Adrenal gland (tissue), 12 donors: Measurements from ENCODE around the gene CXCL6. TPM values are rescaled to one million over a fixed set of nuclear protein-coding genes. Genes with fewer than 3 reads are reported as not detected.

Experiments
- DNase-seq, 7 donors: peaks; one replicate each; pipeline ENCODE4 v3.0.0-alpha.2; 2019 to 2020
- H3K27ac ChIP-seq, 5 donors: fragments of 200-600 bp; sonication (generic) in 4 of 5; 1 replicate in 3 of 5; 2 replicates in 2 of 5; pipeline versions ENCODE4 v1.5.1 to v1.8.0; 2016 to 2020; ENCODE audit warnings: mild to moderate bottlenecking in 1 of 5
- H3K27me3 ChIP-seq: fragments of 200-600 bp; 2 replicates; pipeline ENCODE4 v1.8.0; 2021
- H3K36me3 ChIP-seq, 2 donors: fragments of 200-600 bp; replicated peaks in 1 of 2; 1 replicate in 1 of 2; 2 replicates in 1 of 2; pipeline versions ENCODE4 v1.5.1 to v1.8.0; 2018 to 2022
- H3K4me1 ChIP-seq, 2 donors: fragments of 200-600 bp; replicated peaks in 1 of 2; 1 replicate in 1 of 2; 2 replicates in 1 of 2; pipeline versions ENCODE4 v1.5.1 to v1.8.0; 2018 to 2021
- H3K4me3 ChIP-seq, 4 donors: fragments of 200-600 bp; sonication (generic) in 3 of 4; one replicate each; pipeline ENCODE4 v1.5.1; 2016 to 2018
- H3K9me3 ChIP-seq, 3 donors: fragments of 200-600 bp; sonication (generic) in 1 of 3; replicated peaks in 1 of 3; 1 replicate in 2 of 3; 2 replicates in 1 of 3; pipeline versions ENCODE4 v1.5.1 to v1.8.0; 2016 to 2021
- POLR2A ChIP-seq, 2 donors: fragments of 450-650 bp; IDR thresholded peaks; one replicate each; pipeline ENCODE4 v1.6.1; 2017; ENCODE audit warnings: antibody characterized with exemption in 2 of 2, mild to moderate bottlenecking in 2 of 2, moderate library complexity in 1 of 2
- WGBS, 4 donors: extraction: QIAGEN DNeasy Blood & Tissue Kit in 2 of 4; methylation state at CpG; one replicate each; pipeline versions ENCODE4 v1.1.5 to v1.1.7; 2013 to 2017; 5-methylcytosine and 5-hydroxymethylcytosine counted together
- intact Hi-C, 2 donors: fragments of 100-400 bp; cut with DNase I; formaldehyde crosslinking; loops; one replicate each; pipeline versions ENCODE4 v1.14.1 to v1.15.0; 2022 to 2023
- polyA plus RNA-seq, 3 donors: library from polyadenylated mRNA; stranded (reverse); fragments of 200-250 nt in 2 of 3; fragments of 350-450 nt in 1 of 3; fragmentation: Illumina TruSeq in 1 of 3; extraction: RNeasy Lipid Tissue Mini Kit (QIAGEN cat#74804) in 1 of 3; gene quantifications; one replicate each; pipeline ENCODE4 v1.2.3, GENCODE V29; 2013 to 2014
- total RNA-seq, 9 donors: library from RNA; depleted of rRNA in 4 of 9; stranded (reverse); fragments of >200 nt in 4 of 9; fragments of 120-200 nt in 1 of 9; fragmentation: NEBNext Ultra II Directional in 1 of 9; extraction: Animal tissue kit (Norgen Biotek cat#: 25700) in 1 of 9; gene quantifications; one replicate each; pipeline versions ENCODE4 v1.1.0 to v1.2.4, GENCODE V29; 2013 to 2023
- TF ChIP-seq, protein P1 (sequence below), 6 experiments: fragments of 450-650 bp in 4 of 6; fragments of 200-600 bp in 2 of 6; sonication (generic) in 1 of 6; IDR thresholded peaks; 1 replicate in 5 of 6; 2 replicates in 1 of 6; pipeline versions ENCODE4 v1.5.1 to v1.8.0; 2016 to 2021; ENCODE audit warnings: antibody characterized with exemption in 6 of 6, mild to moderate bottlenecking in 2 of 6, moderate library complexity in 1 of 6
- donor health status: healthy with polysubstance abuse.
- donor health status: Bipolar disorder and iron deficiency.
- donor health status: DM: yes; HTN: yes; CAD: no.
- donor health status: DM: no; HTN: no; CAD: no.
- donor health status: DM: no; HTN: no; CAD: no.
- donor health status: DM: yes; HTN: yes; CAD: no.

CXCL6 gene
- total and polyA plus RNA-seq, 12 donors, result 0.07 to 0.41 (median 0.16) TPM; not detected in 8

DNA sequence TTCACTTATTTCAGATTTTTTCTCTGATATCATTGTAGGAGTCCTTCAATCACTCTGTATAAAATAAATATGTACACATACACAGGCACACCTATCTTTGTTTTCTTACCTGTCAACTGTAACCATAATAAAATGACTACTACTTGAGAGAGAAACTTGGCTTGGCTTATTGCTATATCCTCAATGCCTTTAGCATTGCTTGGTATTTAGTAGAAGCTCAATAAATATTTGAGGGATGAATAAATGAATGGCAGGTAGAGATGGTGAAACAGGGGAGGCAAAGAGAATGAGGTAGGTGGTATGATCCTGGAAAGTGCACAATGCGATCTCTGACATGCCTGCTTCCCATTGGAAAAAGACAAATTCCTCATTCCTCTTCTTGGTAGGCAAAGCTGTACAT is 21.8 kb upstream of the CXCL6 start:
- Histone ChIP-seq H3K36me3 (no peaks in the 10 kb centered on the region), H3K27ac (no peak overlapping the region), H3K27me3 (no peaks in the 10 kb centered on the region), H3K9me3 (no peaks in the 10 kb centered on the region), H3K4me3 (no peak overlapping the region), H3K4me1 (no peaks in the 10 kb centered on the region)
- intact Hi-C loops, result no loop called here
- 77 to 96% (median 82%) methylated on average over 1 of the region's 1 CpG for WGBS, 4 donors
- no peak for TF ChIP-seq POLR2A (IDR thresholded peaks at IDR 0.05)
- TF ChIP-seq, protein P1, sequence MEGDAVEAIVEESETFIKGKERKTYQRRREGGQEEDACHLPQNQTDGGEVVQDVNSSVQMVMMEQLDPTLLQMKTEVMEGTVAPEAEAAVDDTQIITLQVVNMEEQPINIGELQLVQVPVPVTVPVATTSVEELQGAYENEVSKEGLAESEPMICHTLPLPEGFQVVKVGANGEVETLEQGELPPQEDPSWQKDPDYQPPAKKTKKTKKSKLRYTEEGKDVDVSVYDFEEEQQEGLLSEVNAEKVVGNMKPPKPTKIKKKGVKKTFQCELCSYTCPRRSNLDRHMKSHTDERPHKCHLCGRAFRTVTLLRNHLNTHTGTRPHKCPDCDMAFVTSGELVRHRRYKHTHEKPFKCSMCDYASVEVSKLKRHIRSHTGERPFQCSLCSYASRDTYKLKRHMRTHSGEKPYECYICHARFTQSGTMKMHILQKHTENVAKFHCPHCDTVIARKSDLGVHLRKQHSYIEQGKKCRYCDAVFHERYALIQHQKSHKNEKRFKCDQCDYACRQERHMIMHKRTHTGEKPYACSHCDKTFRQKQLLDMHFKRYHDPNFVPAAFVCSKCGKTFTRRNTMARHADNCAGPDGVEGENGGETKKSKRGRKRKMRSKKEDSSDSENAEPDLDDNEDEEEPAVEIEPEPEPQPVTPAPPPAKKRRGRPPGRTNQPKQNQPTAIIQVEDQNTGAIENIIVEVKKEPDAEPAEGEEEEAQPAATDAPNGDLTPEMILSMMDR (IDR thresholded peaks at IDR 0.05), result no peak
- DNase-seq, result no peak

DNA sequence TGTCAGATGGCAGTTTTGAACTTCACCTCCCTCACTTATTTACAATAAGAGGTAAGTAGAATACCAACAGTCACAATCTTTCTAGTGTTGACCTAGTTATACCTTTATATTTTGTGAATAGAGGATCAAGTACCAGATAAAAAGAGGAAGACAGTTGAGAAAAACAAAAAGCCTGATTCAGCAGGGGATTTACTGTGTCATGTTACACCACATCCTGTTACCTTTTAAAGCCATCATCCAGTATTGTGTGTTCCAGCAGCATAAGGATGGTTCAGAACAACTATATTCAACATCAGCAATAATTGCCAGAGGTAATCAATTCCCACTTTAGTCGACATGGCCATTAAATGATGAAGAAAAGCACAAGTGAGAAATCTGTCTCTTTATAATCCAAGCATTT is 21.3 kb upstream of the CXCL6 start:
- no peak overlapping the region for H3K27ac ChIP-seq
- H3K36me3 ChIP-seq, result no peaks in the 10 kb centered on the region
- 38 to 65% (median 50%) methylated on average over 1 of the region's 1 CpG for WGBS, 4 donors
- no peaks in the 10 kb centered on the region for H3K4me1 ChIP-seq
- TF ChIP-seq POLR2A (IDR thresholded peaks at IDR 0.05), result no peak
- TF ChIP-seq, protein P1 (IDR thresholded peaks at IDR 0.05), result no peak
- no peaks in the 10 kb centered on the region for H3K9me3 ChIP-seq
- intact Hi-C loops, result no loop called here
- no peak for DNase-seq
- H3K4me3 ChIP-seq, result no peak overlapping the region
- no peaks in the 10 kb centered on the region for H3K27me3 ChIP-seq

DNA sequence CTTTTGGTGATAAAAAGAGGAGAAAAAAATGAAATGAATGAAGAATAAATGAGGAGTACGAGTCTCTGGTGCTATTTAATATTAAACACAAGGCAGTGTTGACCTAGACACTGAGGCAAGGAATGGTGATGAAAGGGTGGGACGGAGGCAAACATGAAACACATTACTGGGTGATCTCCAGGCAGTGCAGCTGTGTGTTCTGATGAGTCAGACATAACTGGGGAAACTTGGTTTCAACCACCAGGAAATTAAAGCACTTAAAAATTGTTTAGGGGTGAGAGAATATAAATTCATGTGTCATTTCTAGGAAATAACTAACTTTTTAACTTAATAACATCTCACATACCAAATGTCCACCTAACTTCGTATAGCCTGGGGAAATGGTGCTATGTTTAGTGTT is 19.7 kb upstream of the CXCL6 start:
- Histone ChIP-seq H3K36me3 (no peaks in the 10 kb centered on the region), H3K4me1 (no peaks in the 10 kb centered on the region), H3K27ac (no peak overlapping the region), H3K27me3 (no peaks in the 10 kb centered on the region), H3K4me3 (no peak overlapping the region), H3K9me3 (no peaks in the 10 kb centered on the region)
- WGBS, 4 donors, result 55 to 65% (median 60%) methylated on average over 3 of the region's 3 CpGs
- intact Hi-C loops, result no loop called here
- no peak for TF ChIP-seq POLR2A (IDR thresholded peaks at IDR 0.05)
- TF ChIP-seq, protein P1 (IDR thresholded peaks at IDR 0.05), result no peak
- DNase-seq, result no peak

DNA sequence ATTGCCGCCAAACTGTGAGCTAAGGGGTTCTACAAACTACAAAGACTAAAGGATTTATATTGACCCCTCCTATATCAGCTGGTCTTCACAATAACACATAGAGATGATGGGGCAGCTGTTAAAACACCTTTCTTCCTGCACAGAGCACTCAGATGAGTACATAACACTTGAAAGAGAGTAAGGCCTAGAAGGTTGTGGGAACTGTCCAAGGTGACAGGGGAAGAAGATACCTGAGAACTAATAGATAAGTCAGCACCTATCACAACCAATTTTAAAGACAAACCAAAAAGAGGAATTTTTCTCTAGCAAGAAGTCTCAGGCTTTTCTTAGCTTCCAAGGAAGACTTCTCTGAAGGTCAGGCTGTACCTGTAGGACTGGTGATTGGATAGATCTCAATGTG is 19.1 kb upstream of the CXCL6 start:
- H3K9me3 ChIP-seq, result no peaks in the 10 kb centered on the region
- H3K4me3 ChIP-seq, result no peak overlapping the region
- WGBS, 4 donors, result 96 to 100% (median 98%) methylated on average over 1 of the region's 1 CpG
- TF ChIP-seq POLR2A (IDR thresholded peaks at IDR 0.05), result no peak
- TF ChIP-seq, protein P1 (IDR thresholded peaks at IDR 0.05), result no peak
- H3K4me1 ChIP-seq, result no peaks in the 10 kb centered on the region
- intact Hi-C loops, result no loop called here
- DNase-seq, result no peak
- H3K27me3 ChIP-seq, result no peaks in the 10 kb centered on the region
- H3K27ac ChIP-seq, result no peak overlapping the region
- no peaks in the 10 kb centered on the region for H3K36me3 ChIP-seq
